ENCODE data around the gene PLCH2. TPM values are rescaled to one million over a fixed set of nuclear protein-coding genes. Genes with fewer than 3 reads are reported as not detected.
A peak's percentile ranks its signal among the peaks of the same experiment; 100 is the strongest.

PLCH2 gene
- total and polyA plus RNA-seq, 9 of the 15 experiments (the other 6 are each of a cell fraction or from before 2014, with no cell fraction given) = 0.16 TPM; not detected in 8

DNA sequence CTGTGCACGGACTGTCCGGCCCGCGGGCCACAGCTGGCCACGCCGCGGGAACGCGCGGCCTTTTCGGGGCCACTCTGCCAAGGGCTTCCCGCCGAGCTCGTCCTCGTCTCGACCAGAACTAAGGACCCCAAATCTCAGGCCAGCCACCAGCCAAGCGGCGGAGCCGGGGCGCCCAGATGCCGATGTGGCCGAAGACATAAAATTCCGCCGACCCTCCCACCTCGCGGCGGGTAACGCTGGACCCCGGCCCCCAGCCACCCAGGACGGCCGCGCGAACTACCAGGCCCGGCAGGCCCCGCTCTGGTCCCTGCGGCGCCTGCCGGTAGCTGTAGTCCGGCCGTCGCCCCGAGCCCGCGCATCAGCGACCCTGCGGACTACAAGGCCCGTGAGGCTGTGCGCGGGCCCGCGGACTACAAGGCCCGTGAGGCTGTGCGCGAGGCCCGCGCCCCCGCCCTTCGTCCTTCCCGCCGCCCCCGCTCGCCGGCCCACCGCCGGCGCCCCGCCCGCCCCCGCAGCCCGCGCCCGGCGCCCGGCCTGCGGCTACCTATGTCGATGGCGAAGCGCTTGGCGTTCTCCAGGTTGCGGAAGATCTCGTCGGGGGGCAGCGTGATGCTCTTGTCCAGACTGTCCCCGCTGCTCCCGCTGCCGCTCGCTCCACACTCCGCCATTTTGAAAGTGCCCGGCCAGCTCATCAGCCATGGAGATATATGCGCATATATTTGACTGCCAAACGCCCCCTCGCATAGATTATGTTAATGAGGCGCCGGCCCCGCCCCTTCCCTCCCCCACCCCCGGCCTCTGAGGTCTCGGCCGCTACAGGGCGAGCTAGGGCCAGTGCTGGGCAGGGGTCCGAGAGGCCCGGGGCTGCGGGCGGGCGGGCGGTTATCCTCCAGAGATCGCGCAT lies 50.1 kb downstream of the PLCH2 start, which contains the start of gene PANK4 (continued):
- peak; percentile 88; the same call in 1 of the 2 replicates for TF ChIP-seq ZBTB17 (CRISPR knock-in tag; IDR thresholded peaks at IDR 0.05)
- TF ChIP-seq, protein P1, sequence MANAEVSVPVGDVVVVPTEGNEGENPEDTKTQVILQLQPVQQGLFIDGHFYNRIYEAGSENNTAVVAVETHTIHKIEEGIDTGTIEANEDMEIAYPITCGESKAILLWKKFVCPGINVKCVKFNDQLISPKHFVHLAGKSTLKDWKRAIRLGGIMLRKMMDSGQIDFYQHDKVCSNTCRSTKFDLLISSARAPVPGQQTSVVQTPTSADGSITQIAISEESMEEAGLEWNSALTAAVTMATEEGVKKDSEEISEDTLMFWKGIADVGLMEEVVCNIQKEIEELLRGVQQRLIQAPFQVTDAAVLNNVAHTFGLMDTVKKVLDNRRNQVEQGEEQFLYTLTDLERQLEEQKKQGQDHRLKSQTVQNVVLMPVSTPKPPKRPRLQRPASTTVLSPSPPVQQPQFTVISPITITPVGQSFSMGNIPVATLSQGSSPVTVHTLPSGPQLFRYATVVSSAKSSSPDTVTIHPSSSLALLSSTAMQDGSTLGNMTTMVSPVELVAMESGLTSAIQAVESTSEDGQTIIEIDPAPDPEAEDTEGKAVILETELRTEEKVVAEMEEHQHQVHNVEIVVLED (CRISPR knock-in tag; IDR thresholded peaks at IDR 0.05) = peak; percentile 85
- TF ChIP-seq SIRT6 (IDR thresholded peaks at IDR 0.05; ENCODE audit: low read depth, low read length) = no peak
- TF ChIP-seq, protein P2, sequence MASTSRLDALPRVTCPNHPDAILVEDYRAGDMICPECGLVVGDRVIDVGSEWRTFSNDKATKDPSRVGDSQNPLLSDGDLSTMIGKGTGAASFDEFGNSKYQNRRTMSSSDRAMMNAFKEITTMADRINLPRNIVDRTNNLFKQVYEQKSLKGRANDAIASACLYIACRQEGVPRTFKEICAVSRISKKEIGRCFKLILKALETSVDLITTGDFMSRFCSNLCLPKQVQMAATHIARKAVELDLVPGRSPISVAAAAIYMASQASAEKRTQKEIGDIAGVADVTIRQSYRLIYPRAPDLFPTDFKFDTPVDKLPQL (IDR thresholded peaks at IDR 0.05; ENCODE audit: extremely low read depth, insufficient read length) = no peak
- TF ChIP-seq SPI1 (IDR thresholded peaks at IDR 0.05; ENCODE audit: borderline replicate concordance, low read depth, low read length) = no peak
- TF ChIP-seq, protein P3, sequence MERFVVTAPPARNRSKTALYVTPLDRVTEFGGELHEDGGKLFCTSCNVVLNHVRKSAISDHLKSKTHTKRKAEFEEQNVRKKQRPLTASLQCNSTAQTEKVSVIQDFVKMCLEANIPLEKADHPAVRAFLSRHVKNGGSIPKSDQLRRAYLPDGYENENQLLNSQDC (CRISPR knock-in tag; IDR thresholded peaks at IDR 0.05) = no peak
- TF ChIP-seq CHD1 (IDR thresholded peaks at IDR 0.05; ENCODE audit: low read length) = no peak
- no peak for TF ChIP-seq PTRF (tag; IDR thresholded peaks at IDR 0.05)
- TF ChIP-seq, protein P4, sequence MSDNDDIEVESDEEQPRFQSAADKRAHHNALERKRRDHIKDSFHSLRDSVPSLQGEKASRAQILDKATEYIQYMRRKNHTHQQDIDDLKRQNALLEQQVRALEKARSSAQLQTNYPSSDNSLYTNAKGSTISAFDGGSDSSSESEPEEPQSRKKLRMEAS (CRISPR knock-in tag; IDR thresholded peaks at IDR 0.05) = no peak
- TF ChIP-seq CBX5 (IDR thresholded peaks at IDR 0.05; ENCODE audit: borderline replicate concordance, low read depth) = no peak
- no peak for TF ChIP-seq BRF1 (IDR thresholded peaks at IDR 0.05; ENCODE audit: borderline replicate concordance, extremely low read depth, insufficient read length)
- TF ChIP-seq ZKSCAN8 (CRISPR knock-in tag; IDR thresholded peaks at IDR 0.05) = peak; percentile 57; the same call in 1 of the 2 replicates
- no peak for TF ChIP-seq ILK (tag; IDR thresholded peaks at IDR 0.05; ENCODE audit: borderline replicate concordance, low read depth)
- TF ChIP-seq RBBP5 (IDR thresholded peaks at IDR 0.05; ENCODE audit: borderline replicate concordance, insufficient read depth, low read length, poor library complexity, severe bottlenecking) = peak; percentile 68
- peak in 1 of 2 experiments; percentile 1; a peak in 2 of 4 replicates for TF ChIP-seq SIN3A (IDR thresholded peaks at IDR 0.05; ENCODE audit: borderline replicate concordance in 2 of 2, control insufficient read depth in 1 of 2, low read depth in 2 of 2, low read length in 2 of 2)
- no peak for TF ChIP-seq CAMTA2 (CRISPR knock-in tag; conservative IDR thresholded peaks at IDR 0.05)
- peak; percentile 74 for TF ChIP-seq U2AF1 (optimal IDR thresholded peaks at IDR 0.05; ENCODE audit: low read depth, low read length)
- no peak for TF ChIP-seq ZNF695 (CRISPR knock-in tag; IDR thresholded peaks at IDR 0.05)
- no peak for TF ChIP-seq ZNF212 (CRISPR knock-in tag; IDR thresholded peaks at IDR 0.05)
- no peak for TF ChIP-seq SMARCB1 (IDR thresholded peaks at IDR 0.05; ENCODE audit: insufficient read length, low read depth)
